Thoracic aorta (tissue), 2 donors: ENCODE data around the gene BAZ2B. TPM values are rescaled to one million over a fixed set of nuclear protein-coding genes. Genes with fewer than 3 reads are reported as not detected.

Source experiments
- ATAC-seq: fragments of 150-250 bp; one replicate; pipeline ENCODE4 v1.8.0; 2017; ENCODE audit warnings: low read depth; ENCODE audit not compliant: insufficient number of reproducible peaks, low FRiP score
- DNase-seq: peaks from one replicate; pipeline ENCODE4 v3.0.0-alpha.2; 2020; ENCODE audit warnings: low spot score
- H3K27ac ChIP-seq, 2 donors: fragments of 200-600 bp; sonication (generic); 1 replicate in 1 of 2; 2 replicates in 1 of 2; pipeline ENCODE4 v1.5.1; 2016; ENCODE audit warnings: mild to moderate bottlenecking in 2 of 2, moderate library complexity in 2 of 2
- H3K27me3 ChIP-seq: fragments of 200-600 bp; sonication (generic); replicated peaks from 2 replicates; pipeline ENCODE4 v1.6.0; 2016; ENCODE audit warnings: mild to moderate bottlenecking; ENCODE audit not compliant: insufficient read depth
- H3K36me3 ChIP-seq: fragments of 200-600 bp; sonication (generic); one replicate; pipeline ENCODE4 v1.5.1; 2016
- H3K4me1 ChIP-seq, 2 donors: fragments of 200-600 bp; sonication (generic); 1 replicate in 1 of 2; 2 replicates in 1 of 2; pipeline versions ENCODE4 v1.5.1 to v1.6.0; 2016; ENCODE audit warnings: low read depth in 2 of 2, mild to moderate bottlenecking in 1 of 2; ENCODE audit not compliant: control insufficient read depth in 1 of 2
- H3K4me3 ChIP-seq: fragments of 200-600 bp; sonication (generic); 2 replicates; pipeline ENCODE4 v1.5.1; 2016; ENCODE audit warnings: mild to moderate bottlenecking
- H3K9me3 ChIP-seq: fragments of 200-600 bp; sonication (generic); 2 replicates; pipeline ENCODE4 v1.5.1; 2016
- CTCF ChIP-seq: fragments of 200-600 bp; sonication (generic); IDR thresholded peaks from one replicate; pipeline ENCODE4 v1.5.1; 2019; ENCODE audit warnings: antibody characterized with exemption
- total RNA-seq, 2 donors: library from RNA; depleted of rRNA; stranded (reverse); fragments of >200 nt; gene quantifications; one replicate each; pipeline versions ENCODE4 v1.1.0 to v1.2.3, GENCODE V29; 2016

Gene BAZ2B
- total RNA-seq, 2 donors from 2014 or later, result 73.8 to 147 TPM

- H3K27ac ChIP-seq, result no peak overlapping the region
- ATAC-seq, result no peak
- H3K4me3 ChIP-seq, result no peak overlapping the region
- TF ChIP-seq CTCF, result no peak
- DNase-seq, result no peak
- no peaks in the 10 kb centered on the region for H3K27me3 ChIP-seq
- H3K9me3 ChIP-seq, result no peaks in the 10 kb centered on the region
- H3K36me3 ChIP-seq, result no peaks in the 10 kb centered on the region
- H3K4me1 ChIP-seq, result peaks cover 11 to 14% of the 10 kb centered on the region in 2 donors
Observed at GRCh38 chr2:159462201-159462785, 154.1 kb downstream of the BAZ2B start.

- no peak for TF ChIP-seq CTCF
- no peak for ATAC-seq
Observed at GRCh38 chr2:159461076-159461475, 155.3 kb downstream of the BAZ2B start.

GRCh38 chr2:159460227-159460626 lies 156.1 kb downstream of the BAZ2B start:
- Histone ChIP-seq H3K4me1 (peaks cover 26 to 31% of the 10 kb centered on the region in 2 donors), H3K36me3 (no peaks in the 10 kb centered on the region), H3K27ac (no peak overlapping the region), H3K9me3 (no peaks in the 10 kb centered on the region), H3K4me3 (no peak overlapping the region), H3K27me3 (no peaks in the 10 kb centered on the region)
- no peak for DNase-seq
- ATAC-seq, result no peak
- TF ChIP-seq CTCF, result no peak

More at GRCh38 chr2:159461076-159461475, 155.3 kb downstream of the BAZ2B start:
- no peak for DNase-seq
- no peak overlapping the region for H3K27ac ChIP-seq
- no peaks in the 10 kb centered on the region for H3K27me3 ChIP-seq
- H3K4me3 ChIP-seq, result no peak overlapping the region
- peaks cover 19 to 23% of the 10 kb centered on the region in 2 donors for H3K4me1 ChIP-seq
- no peaks in the 10 kb centered on the region for H3K36me3 ChIP-seq
- H3K9me3 ChIP-seq, result no peaks in the 10 kb centered on the region

- ATAC-seq, result no peak
- Histone ChIP-seq H3K9me3 (no peaks in the 10 kb centered on the region), H3K4me1 (peaks cover 31 to 32% of the 10 kb centered on the region in 2 donors), H3K4me3 (no peak overlapping the region), H3K27ac (no peak overlapping the region), H3K27me3 (no peaks in the 10 kb centered on the region), H3K36me3 (no peaks in the 10 kb centered on the region)
- TF ChIP-seq CTCF, result no peak
- DNase-seq, result no peak
Observed at GRCh38 chr2:159459279-159459678, 157.1 kb downstream of the BAZ2B start.

- Histone ChIP-seq H3K9me3 (no peaks in the 10 kb centered on the region), H3K36me3 (no peaks in the 10 kb centered on the region), H3K27me3 (no peaks in the 10 kb centered on the region), H3K4me3 (no peak overlapping the region), H3K27ac (no peak overlapping the region), H3K4me1 (peaks cover 31 to 32% of the 10 kb centered on the region in 2 donors)
- ATAC-seq (no peak), DNase-seq (no peak)
- no peak for TF ChIP-seq CTCF
Observed at GRCh38 chr2:159457589-159457988, 158.8 kb downstream of the BAZ2B start.
